LNCaP clone FGC (cell line): Measurements from ENCODE around the gene GCNT2.

Experiments used
- DNase-seq: peaks from one replicate; pipeline ENCODE4 v3.0.0-alpha.2; 2011; ENCODE audit warnings: low read depth
- H3K4me3 ChIP-seq: 2 replicates; pipeline ENCODE4 v1.5.1; 2011; ENCODE audit warnings: mild to moderate bottlenecking, low read depth, low read length, control low read depth
- TF ChIP-seq, protein P1 (sequence below): IDR thresholded peaks from 2 replicates; pipeline ENCODE4 v1.5.1; 2012; ENCODE audit warnings: mild to moderate bottlenecking; ENCODE audit not compliant: control insufficient read depth, insufficient read depth; ENCODE audit errors: extremely low read depth

The GCNT2 gene

DNA sequence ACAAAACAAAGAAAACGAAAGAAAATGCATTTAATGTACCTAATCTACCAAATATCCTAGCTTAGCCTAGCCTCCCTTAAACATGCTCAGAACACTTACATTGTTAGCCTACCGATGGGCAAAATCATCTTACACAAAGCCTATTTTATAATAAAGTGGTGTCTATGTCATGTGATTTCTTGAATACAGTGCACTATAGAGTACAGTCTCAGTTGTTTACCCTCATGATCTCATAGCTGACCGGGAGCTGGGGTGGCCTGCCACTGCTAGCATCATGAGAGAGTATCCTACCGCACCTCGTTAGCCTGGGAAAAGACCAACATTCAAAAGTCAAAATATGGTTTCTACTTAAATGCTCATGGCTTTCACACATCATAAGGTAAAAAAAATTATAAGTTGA is 16.6 kb downstream of the GCNT2 start:
- no peak overlapping the region for H3K4me3 ChIP-seq
- no peak for DNase-seq
- TF ChIP-seq, protein P1, sequence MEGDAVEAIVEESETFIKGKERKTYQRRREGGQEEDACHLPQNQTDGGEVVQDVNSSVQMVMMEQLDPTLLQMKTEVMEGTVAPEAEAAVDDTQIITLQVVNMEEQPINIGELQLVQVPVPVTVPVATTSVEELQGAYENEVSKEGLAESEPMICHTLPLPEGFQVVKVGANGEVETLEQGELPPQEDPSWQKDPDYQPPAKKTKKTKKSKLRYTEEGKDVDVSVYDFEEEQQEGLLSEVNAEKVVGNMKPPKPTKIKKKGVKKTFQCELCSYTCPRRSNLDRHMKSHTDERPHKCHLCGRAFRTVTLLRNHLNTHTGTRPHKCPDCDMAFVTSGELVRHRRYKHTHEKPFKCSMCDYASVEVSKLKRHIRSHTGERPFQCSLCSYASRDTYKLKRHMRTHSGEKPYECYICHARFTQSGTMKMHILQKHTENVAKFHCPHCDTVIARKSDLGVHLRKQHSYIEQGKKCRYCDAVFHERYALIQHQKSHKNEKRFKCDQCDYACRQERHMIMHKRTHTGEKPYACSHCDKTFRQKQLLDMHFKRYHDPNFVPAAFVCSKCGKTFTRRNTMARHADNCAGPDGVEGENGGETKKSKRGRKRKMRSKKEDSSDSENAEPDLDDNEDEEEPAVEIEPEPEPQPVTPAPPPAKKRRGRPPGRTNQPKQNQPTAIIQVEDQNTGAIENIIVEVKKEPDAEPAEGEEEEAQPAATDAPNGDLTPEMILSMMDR = no peak

GRCh38 chr6:10540073-10540746 is 19.1 kb downstream of the GCNT2 start:
- no peak overlapping the region for H3K4me3 ChIP-seq
- no peak for DNase-seq
- TF ChIP-seq, protein P1 = no peak

DNA sequence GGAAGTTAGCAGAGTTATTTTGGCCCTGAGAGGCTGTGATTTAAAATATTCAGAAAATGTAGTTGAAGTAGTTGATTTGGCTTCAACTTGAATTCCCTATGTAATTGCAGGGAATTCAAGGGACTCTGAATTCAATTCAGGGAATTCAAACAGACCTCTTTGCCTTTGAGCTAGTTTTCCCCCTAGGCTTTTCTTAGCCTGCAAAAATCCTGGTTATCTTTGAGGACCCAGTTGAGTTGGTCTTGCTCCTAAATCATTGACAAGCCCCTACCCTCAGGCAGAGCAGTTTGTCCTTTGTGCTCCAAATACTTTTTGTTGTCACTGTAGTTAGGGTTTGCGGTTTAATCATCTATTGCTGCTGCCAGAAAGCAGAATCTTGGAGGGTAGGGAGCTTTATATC is 20.4 kb downstream of the GCNT2 start:
- H3K4me3 ChIP-seq = no peak overlapping the region
- TF ChIP-seq, protein P1 = no peak
- DNase-seq = no peak

DNA sequence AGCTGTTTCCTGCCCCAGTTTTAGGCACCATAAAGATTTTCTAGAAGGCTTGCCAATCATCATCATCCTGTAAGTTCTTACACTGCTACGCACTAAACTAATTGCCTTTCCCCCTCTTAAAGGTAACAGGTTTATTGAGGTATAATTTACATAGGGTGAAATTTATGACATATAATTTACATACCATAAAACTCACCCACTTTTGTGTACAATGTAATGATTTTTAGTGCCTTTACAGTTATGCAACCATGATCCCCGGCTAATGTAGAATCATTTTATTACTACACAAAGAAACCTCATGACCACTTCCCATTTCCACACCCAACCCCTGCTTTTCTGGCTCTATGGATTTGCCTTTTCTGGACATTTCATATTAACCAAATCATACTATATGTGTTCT is 21.1 kb downstream of the GCNT2 start:
- no peak overlapping the region for H3K4me3 ChIP-seq
- TF ChIP-seq, protein P1 = no peak
- DNase-seq = no peak

- no peak overlapping the region for H3K4me3 ChIP-seq
- DNase-seq = no peak
- TF ChIP-seq, protein P1 = no peak
Observed at GRCh38 chr6:10543488-10543887, 22.3 kb downstream of the GCNT2 start.

DNA sequence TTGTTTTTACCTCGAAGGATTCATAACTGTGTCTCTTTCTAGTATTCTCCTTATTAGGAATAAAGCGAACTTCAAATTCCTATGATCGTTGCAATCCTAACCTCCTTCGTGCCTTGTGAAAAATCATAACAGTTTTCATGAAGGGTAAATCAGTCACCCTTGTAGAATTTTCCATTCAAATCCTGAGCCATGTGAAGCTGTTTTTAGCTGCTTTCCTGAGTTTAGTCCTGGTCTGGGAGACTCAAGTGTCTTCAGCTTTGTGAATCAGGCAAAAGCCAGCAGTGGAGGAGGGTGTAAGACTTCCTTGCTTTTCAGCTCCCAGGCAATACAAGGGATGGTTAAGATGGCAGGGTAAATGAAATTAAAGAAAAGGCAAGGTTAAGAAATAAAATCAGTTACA is 24.3 kb downstream of the GCNT2 start:
- H3K4me3 ChIP-seq = no peak overlapping the region
- TF ChIP-seq, protein P1 = no peak

GRCh38 chr6:10547809-10548208 is 26.7 kb downstream of the GCNT2 start:
- TF ChIP-seq, protein P1 = no peak
- no peak overlapping the region for H3K4me3 ChIP-seq
- no peak for DNase-seq

More for the DNA sequence above, 24.3 kb downstream of the GCNT2 start:
- DNase-seq = no peak
